ENCODE data around the gene INO80B.
"Not testable (repeated sequence)": the region's sequence is repeated elsewhere in the genome, so short reads cannot be mapped to it uniquely, and the experiment has no call there.

INO80B gene

GRCh38 chr2:74426181-74426758 is 28.6 kb upstream of the INO80B start:
- no peak for DNase-seq (ENCODE audit: low spot score)

GRCh38 chr2:74427551-74427950 is 27.3 kb upstream of the INO80B start:
- DNase-seq (ENCODE audit: low spot score): no peak

- no peak for DNase-seq (ENCODE audit: low spot score)
Measured at GRCh38 chr2:74428675-74429074, 26.2 kb upstream of the INO80B start.

- DNase-seq (ENCODE audit: low spot score): no peak
Measured at GRCh38 chr2:74429487-74430451, 25.1 kb upstream of the INO80B start.

DNA sequence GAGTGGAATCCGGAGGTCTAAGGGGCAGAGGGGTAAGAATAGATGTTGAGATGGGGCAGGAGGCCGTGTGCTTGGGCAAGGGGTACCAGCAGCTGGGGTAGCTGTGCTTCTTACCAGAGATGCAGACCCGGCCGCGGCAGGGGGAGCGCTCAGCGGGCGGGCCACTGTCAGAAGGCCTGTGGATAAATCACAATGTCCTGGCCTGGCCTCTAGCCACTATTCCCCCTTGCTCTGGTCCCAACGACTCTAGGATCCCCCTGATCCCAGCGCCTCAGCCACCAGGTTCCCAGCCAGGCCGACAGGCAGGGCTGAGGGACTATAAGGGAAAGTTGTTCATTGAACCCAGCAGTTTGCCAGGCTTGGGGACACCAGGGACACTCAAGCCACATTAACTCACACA is 24.4 kb upstream of the INO80B start:
- no peak for DNase-seq (ENCODE audit: low spot score)

DNA sequence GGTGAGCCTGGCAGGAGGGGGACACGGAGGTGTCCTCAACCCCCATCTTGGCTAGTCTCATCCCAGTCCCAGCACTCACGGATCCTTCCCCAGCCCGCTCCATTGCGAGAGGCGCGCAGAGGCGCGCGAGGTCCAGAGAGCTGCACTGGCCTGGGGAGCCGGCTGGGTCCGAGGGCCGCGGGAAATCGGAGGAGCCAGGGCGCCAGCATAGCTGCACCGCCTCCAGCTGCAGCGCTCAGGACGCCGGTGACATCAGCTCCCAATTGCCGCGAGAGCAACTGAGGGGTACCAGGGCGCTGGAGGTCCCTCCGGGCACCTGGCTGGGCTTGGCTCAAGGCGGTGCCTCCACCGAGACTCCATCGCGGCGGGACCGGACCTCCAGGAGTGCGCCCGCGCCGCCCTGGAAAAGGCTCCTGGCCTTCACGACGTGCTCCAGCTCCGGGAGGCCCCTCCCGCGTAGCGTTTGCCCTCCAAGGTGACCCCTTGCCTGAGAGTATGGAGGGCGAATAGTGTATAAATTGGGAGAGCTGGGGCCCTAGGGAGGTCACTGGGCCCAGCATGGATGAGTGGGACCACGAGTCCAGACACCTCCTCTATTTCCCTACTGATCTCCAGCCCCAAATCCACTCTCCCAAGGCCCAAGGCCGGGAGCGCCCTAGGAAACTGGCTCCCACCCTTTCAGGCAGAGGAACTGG is 18.6 kb upstream of the INO80B start:
- DNase-seq (ENCODE audit: low spot score): no peak

DNA sequence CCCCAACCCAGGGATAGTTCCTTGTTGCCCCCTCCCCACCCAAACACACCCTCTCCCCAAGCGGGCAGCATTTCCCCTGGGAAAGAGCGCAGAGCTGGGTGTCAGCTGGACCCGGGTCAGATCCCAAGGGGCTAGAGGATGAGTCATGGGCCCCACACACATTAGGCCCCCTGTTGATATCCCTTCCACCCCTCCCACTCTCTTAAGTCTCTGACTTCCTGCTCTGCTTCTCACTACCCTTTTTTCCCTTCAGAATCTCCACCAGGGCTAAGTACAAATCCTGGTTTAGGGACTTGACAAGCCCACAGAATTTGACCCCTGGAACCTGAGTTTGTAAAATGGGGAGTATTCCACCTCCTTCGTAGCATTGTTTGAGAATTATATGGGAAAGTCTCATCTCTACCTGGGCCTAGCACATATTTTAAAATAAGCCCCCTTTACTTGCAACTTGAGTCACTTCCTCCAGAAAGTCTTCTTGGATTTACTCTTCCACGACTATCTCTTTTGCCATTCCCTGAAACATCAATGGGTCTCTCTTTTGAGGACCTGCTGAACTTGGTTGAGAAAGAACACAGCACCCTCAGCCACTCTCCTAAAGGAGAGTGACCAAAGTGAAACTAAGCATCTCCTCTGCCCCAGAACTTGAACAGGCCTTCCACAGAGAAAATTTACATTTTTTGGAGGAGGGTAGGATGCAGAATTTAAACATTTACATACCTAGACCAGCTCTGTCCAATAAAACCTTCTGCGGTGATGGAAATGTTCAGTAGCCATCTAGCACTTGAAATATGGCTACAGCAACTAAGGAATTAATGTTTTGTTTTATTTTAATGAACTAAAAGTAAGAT is 17.8 kb upstream of the INO80B start:
- no peak for DNase-seq (ENCODE audit: low spot score)

- DNase-seq (ENCODE audit: low spot score): no peak
Measured at GRCh38 chr2:74438248-74438647, 16.6 kb upstream of the INO80B start.

DNA sequence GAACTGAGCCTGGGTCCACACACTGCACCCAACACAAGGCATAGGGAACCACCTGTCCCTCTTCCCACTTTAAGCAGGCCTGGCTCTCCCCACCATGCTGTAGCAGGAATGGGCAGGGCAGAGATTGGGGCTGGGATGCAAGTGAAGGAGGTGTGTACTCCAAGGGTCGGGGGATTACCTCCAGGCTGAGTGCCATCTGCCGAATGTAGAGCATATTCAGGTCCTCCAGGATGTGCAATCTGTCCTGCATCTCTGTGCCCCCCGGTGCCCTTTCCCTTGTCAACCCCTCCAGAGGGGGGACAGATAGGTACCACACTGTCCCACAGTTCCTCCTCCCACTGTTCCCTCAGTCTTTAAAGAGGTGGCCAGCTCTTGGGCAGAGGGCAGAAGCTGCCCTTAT is 15.5 kb upstream of the INO80B start:
- DNase-seq (ENCODE audit: low spot score): no peak

GRCh38 chr2:74439803-74440377 is 15.0 kb upstream of the INO80B start:
- peak; percentile 86 for DNase-seq (ENCODE audit: low spot score)

DNA sequence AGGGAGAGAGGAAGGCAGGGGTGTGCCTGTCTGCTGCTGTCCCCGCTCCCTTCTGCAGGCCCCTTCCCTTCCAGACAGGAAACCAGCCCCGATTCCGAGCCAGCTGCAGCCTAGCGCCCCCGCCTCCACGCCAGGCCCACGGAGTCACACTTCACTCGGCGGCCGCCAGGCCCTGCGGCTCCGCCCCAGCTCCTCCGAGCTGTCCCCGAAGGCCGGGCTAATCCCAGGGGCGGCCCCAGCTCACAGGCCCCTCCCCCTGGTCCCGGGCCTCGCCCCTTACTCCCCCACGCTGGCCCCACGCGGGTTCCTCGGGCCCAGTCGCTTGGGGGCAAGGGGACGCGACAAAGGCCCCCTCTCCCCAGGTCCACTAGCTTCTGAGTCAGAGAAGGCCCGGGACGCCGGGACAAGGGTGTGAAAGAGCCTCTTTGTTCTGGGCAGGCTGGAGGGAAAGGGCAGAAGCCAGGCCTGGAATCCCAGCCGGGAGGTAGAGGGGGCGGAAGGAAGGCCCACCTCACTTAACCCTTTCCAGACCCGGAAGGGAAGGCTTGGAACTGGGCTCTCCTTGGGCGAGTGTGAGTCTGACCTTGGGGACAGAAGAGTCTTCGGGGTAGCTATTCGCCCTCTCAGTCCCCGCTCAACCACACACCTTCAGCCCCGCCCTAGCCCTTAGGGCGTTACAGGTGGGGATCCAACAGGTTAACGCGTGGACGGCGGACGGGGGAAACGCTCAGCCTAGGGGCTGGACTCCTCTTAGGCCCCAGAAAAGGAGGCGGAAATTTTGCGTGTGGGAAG is 14.3 kb upstream of the INO80B start:
- peak; percentile 98 for DNase-seq (ENCODE audit: low spot score)

DNA sequence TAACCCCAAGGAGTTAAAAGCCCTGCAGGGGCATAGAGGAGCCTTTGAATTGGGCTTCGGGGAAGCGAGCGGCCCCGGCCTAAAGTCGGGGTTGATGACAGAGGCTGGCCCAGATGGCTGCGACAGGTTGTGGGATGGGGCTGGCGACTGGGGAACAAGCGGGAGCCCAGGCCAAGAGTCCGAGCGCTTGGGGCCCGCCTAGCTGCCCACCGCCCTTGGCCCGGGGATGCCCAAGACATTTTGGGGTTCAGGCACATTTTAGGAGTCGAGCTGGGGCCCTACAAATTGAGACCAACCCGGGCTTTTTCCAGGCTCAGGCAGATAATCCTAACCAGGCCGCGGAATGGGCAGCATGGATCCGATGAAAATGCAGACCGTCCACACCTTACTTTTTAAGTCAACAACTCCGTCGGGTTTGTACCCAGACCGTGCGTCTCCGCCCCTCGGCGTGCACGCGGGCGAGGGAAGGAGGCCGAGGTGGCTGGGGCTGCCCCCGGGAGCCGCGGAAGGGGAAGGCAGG is 13.7 kb upstream of the INO80B start:
- no peak for DNase-seq (ENCODE audit: low spot score)

GRCh38 chr2:74441690-74442482 is 13.0 kb upstream of the INO80B start, which contains the start of gene RTKN:
RTKN (minus strand) TSS chr2:74441937; CDS start chr2:74441816, 121 bp downstream.
- no peak for DNase-seq (ENCODE audit: low spot score)

DNA sequence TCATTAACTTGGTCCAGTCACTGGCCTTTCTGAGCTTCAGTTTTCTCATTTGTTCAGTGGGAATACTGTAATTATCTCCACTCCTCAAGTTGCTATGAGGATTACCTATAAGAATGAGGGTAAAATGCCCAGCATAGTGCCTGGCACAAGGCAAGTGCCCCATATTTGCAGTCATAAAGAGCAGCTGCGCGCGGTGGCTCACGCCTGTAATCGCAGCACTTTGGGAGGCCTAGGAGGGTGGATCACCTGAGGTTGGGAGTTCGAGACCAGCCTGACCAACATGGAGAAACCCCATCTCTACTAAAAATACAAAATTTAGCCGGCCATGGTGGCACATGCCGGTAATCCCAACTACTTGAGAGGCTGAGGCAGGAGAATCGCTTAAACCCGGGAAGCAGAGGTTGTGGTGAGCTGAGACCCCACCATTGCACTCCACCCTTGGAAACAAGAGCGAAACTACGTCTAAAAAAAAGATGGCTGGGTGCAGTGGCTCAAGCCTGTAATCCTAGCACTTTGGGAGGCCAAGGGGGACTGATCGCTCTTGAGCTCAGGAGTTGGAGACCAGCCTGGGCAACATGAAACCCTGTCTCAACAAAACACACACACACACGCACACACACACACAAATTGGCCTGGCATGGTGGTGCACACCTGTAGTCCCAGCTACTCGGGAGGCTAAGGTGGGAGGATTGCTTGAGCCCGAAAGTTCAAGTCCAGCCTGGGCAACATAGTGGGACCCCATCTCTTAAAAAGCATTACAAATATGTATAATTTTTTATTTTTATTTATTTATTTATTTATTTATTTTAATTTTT is 12.2 kb upstream of the INO80B start:
- not testable (repeated sequence) for DNase-seq (ENCODE audit: low spot score)

DNA sequence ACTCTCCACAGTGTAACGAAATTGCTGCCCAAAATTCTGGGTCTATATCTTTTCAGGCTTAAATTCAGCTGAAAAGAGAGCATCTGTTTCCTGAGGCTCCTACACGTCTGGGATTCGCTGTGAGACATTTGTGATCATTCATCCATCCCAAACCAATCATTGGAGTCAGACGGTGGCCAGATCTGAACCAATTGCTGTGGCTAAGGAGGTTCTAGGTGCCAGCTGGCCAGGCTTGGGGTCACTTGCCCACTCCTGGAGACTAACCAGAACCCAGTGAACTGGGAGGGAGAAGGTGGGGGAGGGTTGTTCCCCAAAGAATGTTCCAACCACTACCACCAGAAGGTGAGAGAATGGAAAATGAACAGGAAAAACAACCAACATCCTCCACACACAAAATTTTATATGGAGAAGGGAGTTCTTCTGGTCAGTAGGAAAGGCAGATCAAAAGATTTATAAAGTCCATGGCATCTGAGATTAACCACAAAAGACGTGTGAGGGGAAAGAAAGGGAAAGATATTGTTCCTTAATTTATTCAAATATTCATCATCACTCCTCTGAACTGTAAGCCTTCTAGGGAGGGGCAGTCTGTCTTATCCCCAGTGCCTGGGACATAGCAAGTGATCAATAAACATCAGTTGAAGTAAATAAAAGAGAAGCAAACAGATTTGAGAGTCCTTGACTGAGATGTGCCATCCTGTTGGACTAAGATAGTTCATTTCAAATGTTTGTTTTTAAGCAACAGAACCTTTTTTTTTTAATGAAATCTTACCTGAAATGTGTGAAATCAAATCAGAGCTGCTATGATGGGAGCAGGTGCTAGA is 10.2 kb upstream of the INO80B start:
- DNase-seq (ENCODE audit: low spot score): no peak

DNA sequence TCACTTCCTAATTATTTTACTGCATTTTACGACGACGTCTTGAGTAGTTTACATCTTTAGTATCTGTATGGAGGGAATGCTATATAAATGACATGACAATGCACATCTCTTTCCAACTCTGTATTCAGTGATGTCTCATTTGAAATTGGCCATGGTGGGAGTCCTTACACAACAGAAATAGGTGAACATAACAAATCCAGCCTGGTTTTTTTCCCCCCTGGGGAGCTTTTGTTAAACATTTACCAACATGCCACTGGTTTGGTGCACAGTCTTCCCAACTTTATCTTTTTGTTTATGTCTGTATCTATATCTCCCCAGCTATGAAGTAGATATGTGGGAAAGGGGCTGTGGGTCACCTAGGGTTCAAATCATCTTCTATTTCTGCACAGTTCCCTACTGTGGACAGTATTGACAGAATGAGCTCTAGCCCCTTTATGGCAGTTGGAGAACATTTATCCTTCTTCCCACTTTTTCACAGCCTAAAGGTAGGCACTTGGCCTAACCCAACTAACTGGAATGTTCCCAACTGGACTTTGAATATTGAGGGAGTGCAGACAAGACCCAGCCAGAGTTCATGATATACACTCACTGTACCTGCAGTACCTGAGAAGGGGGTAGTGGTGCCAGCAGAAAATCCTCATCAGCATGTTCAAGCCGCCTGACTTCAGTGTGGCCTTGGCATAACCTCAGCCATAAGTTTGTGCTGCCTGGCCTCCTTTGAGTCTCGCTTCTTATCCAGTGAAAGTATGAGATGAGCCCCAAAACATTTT is 7.5 kb upstream of the INO80B start:
- DNase-seq (ENCODE audit: low spot score): no peak

DNA sequence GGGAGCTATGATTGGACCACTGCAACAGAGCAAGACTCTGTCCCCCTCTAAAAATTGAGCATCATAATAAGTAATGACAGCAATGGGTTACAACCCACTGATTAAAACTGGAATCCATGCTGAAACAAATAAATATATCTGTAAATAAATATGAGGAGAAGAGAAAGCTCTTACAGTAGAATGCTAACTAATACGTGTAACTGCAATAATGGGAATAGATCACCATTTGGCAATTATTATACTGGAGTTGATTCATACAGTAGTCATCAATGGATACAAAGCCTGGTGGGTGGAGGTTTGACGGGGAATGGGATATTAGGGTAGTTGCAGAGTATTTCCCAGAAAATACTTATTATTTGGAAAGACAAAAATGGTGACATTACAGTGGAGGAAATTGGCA is 6.1 kb upstream of the INO80B start:
- DNase-seq (ENCODE audit: low spot score): no peak
